ENCODE measurements around the gene BSDC1.

The BSDC1 gene

GRCh38 chr1:32351399-32352238 lies 42.6 kb downstream of the BSDC1 start:
- DNase-seq (ENCODE audit: low read depth): peak; percentile 42
- TF ChIP-seq CTCF (IDR thresholded peaks at IDR 0.05; ENCODE audit: control insufficient read depth, insufficient read depth, low read depth, low read length, missing control alignments): peak; percentile 17
- H3K4me3 ChIP-seq (ENCODE audit: control insufficient read depth, low read depth, low read length): peak overlapping the region; percentile 69

GRCh38 chr1:32350785-32351398 lies 43.3 kb downstream of the BSDC1 start:
- DNase-seq (ENCODE audit: low read depth): no peak
- TF ChIP-seq CTCF (IDR thresholded peaks at IDR 0.05; ENCODE audit: control insufficient read depth, insufficient read depth, low read depth, low read length, missing control alignments): peak; percentile 48
- peak overlapping the region; percentile 69 for H3K4me3 ChIP-seq (ENCODE audit: control insufficient read depth, low read depth, low read length)

GRCh38 chr1:32349211-32349708 lies 45.0 kb downstream of the BSDC1 start:
- TF ChIP-seq CTCF (IDR thresholded peaks at IDR 0.05; ENCODE audit: control insufficient read depth, insufficient read depth, low read depth, low read length, missing control alignments): no peak
- DNase-seq (ENCODE audit: low read depth): no peak
- H3K4me3 ChIP-seq (ENCODE audit: control insufficient read depth, low read depth, low read length): no peak overlapping the region

- TF ChIP-seq CTCF (IDR thresholded peaks at IDR 0.05; ENCODE audit: control insufficient read depth, insufficient read depth, low read depth, low read length, missing control alignments): no peak
- DNase-seq (ENCODE audit: low read depth): no peak
- H3K4me3 ChIP-seq (ENCODE audit: control insufficient read depth, low read depth, low read length): no peak overlapping the region
These were observed 47.6 kb downstream of the BSDC1 start for GRCh38 chr1:32346532-32347157.

GRCh38 chr1:32345289-32345827 lies 48.9 kb downstream of the BSDC1 start:
- TF ChIP-seq CTCF (IDR thresholded peaks at IDR 0.05; ENCODE audit: control insufficient read depth, insufficient read depth, low read depth, low read length, missing control alignments): no peak
- no peak overlapping the region for H3K4me3 ChIP-seq (ENCODE audit: control insufficient read depth, low read depth, low read length)
- no peak for DNase-seq (ENCODE audit: low read depth)

- TF ChIP-seq CTCF (IDR thresholded peaks at IDR 0.05; ENCODE audit: control insufficient read depth, insufficient read depth, low read depth, low read length, missing control alignments): no peak
- no peak overlapping the region for H3K4me3 ChIP-seq (ENCODE audit: control insufficient read depth, low read depth, low read length)
- no peak for DNase-seq (ENCODE audit: low read depth)
These were observed 51.5 kb downstream of the BSDC1 start for GRCh38 chr1:32342704-32343103.

Measured in AG09309 (cell line).